Inflammatory macrophage treated with lipopolysaccharide for 4 hours (primary cell): ENCODE data around the gene BCL11B.

ENCODE experiments used
- DNase-seq: peaks from one replicate; pipeline ENCODE4 v3.0.0-alpha.2; 2020

The BCL11B gene

DNA sequence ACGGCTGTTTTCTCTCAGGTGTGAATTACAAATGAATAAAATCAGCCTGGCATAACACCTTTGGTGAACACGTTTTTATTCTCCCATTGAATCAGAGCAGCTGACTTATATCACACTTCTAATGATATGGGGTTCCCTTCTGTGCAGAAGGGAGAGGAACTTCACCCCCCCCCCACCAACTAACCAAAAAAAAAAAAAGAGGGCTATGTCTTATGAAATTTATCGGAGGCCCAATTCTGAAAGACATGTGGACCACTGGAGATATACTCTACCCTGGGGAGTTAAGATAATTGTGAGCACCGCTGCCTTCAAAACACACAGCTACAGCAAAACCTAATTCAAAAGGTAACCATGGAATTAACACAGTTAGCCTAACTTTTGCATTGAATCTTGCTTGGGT lies 4.6 kb downstream of the BCL11B start:
- DNase-seq: no peak

DNA sequence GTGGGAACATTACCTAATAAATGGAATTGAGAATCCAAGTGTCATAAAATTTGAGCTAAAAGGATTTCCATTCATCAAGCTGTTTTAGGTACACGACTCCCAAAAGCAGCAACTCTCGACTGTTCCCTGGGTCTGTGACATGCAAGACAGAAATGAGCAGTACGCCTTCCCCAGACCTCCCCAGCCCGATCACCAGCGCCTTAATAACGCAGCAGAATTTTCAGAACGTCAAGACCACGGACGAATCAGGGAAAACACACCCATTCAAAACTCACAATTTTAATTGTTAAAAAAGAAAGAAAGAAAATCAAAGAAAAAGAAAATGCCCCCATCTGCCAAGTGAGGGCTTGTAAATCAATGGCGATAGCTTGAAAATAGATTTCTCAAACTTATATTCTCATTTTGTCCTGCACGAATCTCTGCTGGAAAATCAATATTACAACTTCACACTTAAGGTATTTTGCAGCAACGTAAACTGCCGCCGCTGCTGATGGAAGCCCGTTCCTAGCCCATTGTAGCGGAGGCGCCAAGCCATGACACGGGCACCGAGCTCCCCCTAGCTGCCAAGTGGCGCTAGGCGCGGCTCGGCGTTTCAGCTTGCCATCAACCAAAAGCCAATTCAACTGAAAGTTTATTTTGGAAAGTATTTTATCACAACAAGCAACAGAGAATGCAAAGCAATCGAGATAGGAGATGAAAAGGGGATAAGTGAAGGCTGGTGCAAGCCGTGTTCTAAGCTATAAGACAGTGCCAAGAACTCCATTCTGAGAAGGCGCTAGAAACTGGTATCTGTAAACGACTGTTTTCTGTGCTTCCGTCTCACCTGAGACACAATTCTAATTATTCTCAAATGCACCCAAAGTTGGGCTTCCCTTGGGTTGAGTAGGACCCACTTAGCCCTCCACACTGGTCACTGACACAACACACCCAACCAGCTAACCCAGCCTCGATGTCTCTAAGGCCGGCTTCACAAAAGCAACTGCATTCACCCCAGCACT lies 5.5 kb downstream of the BCL11B start:
- DNase-seq: peak; percentile 47

DNA sequence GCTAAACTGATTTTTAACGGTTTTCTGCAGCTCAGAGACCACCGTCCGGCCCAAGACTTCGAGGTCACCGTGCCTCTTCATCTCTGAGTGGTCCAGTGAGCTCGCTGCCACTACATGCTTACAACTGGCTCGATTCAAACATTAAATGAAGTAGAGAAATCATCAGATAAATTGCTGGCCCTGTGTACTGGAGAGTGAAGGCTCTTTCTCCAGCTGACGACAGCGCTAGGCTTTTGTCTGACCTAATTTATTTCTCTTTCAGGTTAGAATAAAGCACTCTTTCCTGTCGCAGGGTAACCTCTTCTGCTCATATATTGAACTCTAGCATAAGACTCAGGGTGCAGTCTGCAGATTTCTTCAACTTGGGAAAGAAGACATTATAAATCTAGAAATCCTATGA lies 6.4 kb downstream of the BCL11B start:
- DNase-seq: no peak

DNA sequence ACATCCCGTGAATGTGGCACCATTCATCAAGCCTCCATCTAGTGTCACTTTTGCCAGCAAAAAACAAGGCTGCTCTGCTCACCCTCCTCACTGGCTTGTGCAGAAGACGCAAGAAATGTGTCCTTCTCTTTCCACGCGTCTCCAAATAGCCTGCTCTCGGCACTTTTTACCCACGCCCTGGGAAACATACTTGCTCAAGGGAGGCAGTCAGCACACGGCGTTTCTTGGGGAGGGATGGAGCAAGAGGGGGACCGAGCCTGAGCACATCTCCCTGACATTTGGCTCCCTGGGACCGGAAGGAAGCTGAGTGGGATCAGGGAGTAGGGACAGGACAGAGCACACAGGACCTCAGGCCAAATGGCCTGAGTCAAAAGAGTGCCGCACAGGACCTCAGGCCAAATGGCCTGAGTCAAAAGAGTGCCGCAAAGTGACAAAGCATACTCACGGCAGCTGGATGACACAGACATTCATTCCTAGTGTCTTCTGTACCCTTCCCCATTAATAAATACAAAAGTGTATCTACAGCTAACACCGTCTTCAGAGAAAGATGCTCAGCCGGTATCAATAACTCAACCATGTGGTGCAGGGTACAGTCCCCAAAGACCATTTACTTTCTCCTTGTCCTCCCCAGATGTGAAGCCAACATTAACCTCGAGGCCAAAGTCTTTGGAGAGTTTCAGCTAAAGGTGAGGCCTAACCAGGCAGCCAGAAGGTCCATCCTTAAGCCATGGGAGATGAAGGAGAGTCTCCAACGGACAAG lies 7.1 kb downstream of the BCL11B start:
- no peak for DNase-seq

DNA sequence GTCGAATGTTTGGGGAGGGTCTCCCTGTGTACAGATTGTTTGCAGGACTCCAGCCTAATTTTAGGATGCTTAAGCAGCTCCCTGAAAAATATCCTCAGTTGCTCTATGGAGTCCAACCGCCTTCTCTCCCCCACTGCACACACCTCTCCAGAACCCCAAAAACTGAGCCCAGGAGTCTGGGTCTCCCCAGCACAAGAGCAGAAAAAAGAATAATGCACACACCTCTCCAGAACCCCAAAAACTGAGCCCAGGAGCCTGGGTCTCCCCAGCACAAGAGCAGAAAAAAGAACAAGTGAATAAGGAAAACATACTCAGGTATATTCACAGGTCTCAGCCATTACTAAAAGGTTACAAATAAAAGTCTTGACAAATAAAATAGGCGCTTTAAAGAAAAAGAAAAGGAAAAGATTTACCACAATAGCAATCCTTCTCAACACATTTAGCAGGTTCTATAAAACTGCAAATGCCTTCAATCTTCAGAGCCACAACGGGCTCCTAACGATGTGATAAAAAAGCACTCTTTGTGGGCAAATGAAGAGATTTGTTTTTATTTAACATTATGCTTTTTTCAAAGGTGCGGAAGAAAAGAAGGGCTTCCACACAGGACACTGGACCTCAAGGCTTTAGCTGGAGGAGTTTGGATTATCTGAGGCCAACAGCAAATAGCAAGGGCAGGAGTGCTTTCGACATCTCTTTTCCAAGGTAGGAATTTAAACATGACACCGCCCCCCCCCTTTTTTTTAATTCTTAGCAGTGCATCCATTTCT lies 8.2 kb downstream of the BCL11B start:
- no peak for DNase-seq

DNA sequence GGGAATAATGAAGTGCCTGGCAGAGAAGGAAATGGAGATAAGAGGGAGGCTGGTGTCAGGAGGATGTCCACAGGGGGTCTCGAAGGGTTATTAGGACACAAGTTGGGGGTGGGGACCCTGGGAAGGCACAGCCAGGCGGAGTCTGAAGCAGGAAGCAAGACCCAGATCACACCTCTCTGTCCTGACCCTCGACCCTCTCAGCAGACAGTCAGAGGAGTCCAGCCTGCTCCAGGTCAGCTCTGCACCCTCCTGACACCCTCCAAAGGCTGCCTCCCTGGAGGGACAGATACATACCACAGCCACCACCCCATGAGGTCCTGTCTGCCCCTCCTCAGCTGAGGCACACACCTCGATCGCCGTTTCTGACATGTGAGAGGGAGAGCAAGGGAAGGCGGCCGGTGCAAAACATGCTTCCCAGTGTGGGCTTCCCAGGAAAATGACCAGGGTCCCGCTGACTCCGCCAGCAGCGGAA lies 9.0 kb downstream of the BCL11B start:
- DNase-seq: no peak

DNA sequence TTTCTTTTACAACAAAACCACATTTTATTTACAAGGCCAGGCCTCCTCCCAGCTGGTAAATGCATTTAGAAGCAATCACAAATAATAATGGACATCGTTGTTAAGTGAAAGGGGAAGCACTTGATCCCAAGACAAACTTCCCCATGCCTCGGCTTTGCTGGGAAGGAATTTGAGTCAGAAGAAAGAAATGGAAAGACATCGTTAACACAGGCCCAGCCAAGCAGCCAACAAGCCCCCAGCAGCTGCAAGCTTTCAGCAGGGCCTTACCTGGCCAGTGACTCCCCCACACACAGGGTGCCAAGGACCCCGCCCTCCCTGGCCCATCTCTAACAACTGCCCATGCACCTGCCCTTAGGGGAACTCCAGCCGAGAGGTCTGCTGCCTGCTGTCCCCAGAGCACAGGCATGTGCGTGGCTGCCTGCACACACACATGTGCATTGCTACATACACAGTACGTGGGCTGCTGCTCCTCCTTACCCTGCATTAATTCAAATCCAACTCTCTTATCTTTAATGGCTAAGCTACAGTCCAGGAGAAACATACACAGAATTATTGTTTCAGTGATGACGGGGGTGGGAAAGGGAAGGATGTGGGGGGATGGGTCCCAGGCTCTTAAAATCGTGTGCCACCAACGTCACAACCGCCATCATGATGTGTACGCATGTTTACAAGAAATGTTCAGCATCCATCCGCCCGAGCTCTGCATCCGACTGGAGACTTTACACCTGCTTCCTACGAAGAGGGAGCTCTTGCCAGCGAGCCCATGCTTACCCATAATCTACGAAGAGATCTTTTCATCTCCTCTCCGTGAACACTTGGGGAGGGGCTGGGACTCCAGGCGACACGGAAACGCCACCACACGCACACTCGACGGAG lies 9.8 kb downstream of the BCL11B start:
- DNase-seq: no peak

DNA sequence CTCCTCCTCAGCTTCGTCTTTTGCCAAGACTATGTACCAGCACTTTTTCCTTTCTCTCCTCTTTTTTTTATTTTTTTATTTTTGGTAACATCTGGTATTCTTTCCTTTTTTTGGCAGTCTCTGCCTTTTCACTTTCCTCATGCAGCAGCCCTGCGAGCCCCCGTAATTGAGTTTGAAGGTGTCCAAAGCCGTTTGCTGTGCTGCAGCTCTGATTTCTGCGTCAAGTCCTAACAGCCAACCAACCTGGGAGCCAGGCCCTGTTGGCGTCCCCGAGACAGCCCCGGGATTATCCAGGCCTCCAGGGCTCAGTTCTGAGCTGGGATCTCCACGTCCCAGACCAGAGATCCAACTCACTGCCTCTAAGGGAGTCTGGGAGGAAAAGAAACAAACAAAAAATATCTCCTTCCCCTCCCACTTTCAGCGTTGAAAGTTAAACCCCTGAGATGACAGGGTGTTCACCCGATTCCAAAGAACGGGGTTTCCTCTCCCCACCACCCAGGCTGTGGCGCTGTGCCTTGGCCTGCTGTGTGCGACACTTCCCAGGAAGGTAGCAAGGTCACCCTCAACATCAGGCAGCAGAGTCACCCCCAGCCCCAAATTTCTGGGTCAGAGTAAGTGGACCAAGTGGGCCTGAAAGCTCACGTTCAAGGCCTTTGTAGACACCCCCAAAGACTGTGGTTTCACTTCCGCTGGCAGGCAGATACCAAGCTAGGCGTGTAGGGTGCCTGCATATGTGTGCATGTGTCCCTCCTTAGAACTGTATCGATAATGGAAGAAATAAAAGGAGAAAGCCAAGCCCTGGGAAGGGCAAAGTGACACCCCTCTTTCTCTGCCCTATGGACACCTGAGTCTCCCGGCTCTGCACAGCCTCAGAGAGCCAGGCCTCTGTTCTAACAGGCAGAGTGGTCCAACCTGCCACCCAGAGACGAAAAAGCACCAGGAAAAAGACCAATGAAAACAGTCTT lies 11.1 kb downstream of the BCL11B start:
- no peak for DNase-seq

DNA sequence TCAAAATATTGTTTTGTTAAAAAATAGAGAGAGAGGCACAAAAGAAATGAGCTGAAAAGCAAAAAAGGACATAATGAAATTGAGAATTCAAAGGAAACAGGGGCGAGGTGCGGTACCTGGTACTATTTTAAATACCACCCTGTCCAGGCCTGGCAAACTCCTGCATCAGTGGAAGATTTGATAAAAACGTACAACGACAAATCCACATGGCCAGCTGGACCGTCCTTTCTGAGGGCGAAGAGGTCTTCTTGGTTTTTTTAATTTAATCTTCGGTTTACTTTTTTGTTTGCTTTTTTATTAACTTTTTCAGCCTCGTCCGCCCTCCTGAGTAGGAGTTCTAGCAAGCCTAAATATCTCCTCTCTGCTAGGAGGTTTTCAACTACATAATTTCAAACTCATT lies 11.9 kb downstream of the BCL11B start:
- DNase-seq: no peak

DNA sequence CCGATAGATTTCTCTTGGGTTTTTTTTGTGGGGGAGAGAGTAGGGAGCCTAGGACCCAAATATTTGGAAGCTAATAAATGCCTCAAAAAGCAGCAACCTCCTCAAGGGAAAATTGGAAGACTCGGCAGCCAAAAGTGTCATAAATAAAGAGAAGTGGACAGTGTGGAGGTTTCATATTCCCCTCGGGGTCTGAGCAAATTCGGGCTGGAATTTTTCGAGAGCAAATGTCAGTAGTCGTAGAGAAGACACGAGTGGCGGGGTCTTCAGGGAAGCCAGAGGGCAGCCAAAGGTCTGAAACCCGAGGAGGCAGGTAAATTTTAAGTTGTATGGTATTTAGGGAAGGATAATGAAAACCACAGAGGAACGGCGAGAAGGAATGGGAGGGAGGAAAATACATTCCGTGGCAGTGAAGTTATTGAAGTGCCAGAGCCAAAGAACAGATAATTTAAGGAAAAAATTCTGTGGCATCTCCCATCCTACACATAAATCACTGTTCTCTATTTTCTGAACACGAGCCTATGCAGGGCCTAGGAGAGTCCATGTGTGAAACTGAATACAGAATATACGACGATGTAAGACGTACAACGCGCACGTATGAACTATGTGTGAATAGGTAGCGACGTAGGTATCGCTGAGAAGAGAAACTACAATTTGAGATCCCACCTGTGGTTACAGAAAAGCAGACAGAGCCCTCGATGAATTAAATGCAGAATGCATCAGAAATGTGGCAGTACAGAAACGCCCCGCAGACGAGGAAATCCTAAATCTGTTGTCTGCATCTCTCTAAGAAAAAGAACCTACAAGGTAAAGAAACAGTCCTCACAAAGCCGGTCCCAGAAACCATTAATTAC lies 12.9 kb downstream of the BCL11B start:
- no peak for DNase-seq

DNA sequence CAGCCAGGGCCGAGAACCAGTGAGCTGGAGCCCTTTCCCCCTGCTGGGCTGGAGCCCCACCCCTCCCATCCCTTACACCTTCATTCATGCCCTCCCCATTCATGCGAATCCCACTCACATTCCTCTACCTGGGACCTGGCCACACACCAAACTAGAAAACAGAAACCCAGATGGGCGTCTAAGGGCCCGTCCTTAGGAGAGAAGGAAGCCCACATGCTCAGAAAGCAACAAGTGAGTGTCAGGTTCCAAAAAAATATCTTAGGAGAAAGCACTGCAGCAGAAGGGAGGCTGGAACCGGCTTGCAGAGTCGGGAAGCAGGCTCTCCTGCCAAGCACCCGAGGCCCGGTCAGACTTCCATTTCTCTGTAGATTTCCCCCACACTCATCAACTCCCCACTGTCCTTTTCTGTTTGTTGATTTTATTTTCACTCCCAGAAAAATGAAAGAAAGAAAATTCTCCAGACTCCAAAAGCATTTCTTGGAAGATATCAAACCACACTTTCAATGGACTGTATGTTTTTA lies 13.6 kb downstream of the BCL11B start:
- DNase-seq: no peak

DNA sequence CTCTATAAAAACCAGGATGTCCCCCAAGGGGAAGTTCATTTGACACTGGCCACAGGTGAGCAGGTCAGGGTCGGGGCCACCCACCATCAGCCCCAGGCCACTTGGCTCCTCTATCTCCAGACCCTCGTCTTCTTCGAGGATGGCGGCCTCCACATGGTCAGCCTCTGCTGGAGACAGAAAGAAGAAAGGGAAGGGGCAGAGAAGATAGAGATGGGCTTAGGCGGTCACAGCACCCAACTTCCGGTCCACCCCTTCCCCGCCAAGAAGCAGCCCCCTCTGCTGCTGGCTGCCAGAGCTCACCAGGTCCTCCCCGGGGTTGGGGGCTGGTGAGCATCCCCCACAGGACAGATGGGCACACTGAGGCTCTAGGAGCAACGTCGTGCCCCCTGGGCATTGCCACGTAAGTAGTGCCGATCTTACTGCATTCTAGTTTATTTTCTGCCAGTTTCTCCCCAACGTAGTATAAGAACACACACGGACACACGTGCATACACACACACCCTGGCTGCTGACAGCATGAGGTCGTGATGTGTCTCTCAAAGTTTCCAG lies 14.2 kb downstream of the BCL11B start:
- DNase-seq: no peak

DNA sequence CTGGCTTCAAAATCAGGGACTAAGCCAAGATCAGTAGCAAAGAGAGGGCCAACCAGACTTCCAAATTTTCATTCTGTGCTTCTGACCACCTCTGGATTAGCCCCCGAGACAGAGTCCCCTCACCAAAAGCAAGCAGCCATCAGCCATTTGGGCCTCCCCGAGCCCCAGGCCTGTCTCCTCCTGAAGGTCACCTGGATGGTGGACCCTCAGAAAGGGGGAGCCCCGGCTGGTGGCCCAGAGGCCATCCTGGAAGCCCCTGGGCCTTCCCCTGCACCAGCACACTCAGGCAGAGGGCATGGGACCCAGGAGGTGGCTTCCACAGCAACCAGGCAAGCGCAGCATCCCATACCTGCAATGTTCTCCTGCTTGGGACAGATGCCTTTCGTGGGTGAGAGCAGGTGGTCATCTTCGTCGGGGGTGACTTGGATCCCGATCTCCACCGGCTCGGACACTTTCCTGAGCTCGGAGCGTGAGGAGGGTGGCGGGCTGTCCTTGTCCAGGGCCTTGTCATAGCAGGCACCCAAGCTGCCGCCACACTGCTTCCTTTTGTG lies 14.8 kb downstream of the BCL11B start:
- no peak for DNase-seq

DNA sequence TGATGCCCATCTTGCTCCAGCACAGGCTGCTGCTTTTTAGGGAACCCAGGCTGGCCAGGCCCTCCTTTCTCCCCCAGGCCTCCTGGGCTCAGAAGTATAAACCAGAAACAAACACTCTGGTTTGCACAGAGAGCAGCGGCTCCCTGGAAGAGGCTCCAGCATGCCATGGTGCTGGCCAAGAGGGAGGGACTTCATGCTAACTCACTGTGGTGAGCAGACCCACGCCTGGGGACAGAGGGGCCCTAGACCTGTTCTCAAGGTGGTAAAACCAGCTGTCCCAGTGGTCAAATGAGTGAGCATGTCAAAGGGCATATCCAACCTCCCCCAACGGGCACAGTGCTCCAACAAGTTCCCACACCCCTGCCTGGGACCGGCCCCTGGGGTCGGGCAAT lies 15.5 kb downstream of the BCL11B start:
- no peak for DNase-seq

DNA sequence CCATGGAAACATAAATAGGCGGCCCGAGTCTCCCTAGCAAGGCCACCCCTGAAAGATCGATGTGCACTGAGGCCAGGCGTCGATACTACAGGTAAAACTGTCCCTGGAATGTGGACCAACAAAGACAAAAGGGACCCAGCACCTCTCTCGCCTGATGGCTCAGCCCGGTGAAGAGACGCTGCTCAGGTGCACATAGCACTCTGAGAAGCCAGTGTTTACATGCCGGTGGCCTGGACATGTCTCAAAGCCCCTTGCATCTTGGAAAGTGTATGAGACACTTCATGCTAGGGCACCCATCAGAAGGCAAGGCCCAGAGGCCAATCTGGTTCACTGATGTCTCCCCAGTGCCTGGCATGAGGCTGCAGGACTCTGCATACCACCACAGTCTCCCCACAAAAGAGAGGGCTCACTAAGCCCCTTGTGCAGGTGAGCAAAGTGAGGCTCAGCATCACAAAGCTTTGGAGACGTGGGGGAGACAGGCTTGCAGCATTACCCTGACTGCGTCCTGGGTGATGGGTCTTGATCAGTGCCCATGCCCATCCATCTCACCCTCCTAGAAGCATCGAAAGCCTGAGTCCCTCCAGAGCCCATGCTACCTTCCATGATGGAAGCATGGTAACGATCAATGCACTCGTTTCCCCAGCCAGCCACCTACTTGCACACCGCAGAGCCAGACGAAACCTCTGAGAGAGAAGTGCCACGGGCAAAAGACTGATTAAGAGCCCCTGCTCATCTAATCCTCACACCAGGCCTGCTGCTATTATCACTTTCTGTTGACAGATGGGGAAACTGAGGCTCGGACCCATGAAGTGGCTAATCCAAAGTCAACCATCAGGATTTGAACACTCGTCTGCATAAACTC lies 16.1 kb downstream of the BCL11B start:
- DNase-seq: no peak

DNA sequence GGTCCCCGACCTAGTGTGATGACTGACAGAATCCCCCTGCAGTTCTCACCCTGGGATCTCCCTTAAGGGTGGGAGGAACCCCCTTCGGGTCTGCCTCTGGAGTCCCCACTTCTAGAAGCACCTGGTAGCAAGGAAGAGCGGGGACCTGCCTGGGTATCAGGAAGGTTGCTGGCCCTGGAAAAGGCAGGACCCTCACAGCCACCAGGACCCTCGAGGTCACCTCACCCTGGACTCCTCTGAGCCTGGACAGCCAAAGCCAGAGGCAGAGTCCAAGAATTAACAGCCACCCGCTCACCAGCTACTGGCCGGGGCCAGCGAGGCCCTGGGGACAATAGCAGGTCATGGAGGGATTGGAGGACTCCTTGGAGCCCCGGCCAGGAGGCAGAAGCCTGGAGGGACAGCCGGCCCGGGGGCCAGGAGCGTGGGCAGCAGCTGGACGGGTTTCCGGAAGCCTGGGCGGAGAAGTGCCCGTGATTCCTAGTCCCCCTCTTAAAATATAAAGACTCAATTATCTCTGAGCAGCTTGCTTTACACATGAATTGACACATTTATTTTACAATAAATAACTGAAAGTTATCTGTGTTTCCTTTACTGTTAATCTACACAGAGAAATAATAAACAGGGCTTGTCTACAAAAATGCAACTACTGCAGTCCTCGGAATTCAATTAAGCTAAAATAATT lies 17.5 kb downstream of the BCL11B start:
- no peak for DNase-seq

DNA sequence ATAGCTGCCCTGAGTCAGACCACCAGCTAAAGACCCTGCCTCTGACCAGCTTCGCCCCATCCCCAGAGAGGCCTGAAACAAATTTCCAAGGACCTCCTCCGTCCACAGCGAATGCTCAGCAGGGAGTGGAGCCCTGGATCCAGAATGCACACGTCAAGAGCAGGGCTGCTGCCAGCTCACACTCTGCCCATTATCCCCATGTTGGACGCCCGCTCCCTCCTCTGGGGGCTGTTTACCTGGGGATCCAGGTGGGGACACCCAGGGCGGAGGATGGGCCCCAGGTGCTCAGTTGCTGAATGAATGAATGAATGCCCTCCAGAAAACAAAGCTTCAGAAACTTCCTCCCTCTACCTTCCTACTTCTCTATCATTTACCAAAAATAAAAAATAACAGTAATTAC lies 18.1 kb downstream of the BCL11B start:
- DNase-seq: no peak
